Parathyroid adenoma (tissue), 2 donors: ENCODE measurements around the gene KLF3.
"Not testable (repeated sequence)": the region's sequence is repeated elsewhere in the genome, so short reads cannot be mapped to it uniquely, and the experiment has no call there.

Experiments
- H2AFZ ChIP-seq: fragments of 300-600 bp; sonication (generic); one replicate; pipeline ENCODE4 v1.7.0; 2017; ENCODE audit warnings: antibody characterized with exemption, mild to moderate bottlenecking
- H3K27ac ChIP-seq: fragments of 300-600 bp; sonication (generic); one replicate; pipeline ENCODE4 v1.7.0; 2017
- H3K27me3 ChIP-seq: fragments of 300-600 bp; sonication (generic); one replicate; pipeline ENCODE4 v1.7.0; 2017; ENCODE audit warnings: low read length; ENCODE audit not compliant: control insufficient read depth, insufficient read depth
- H3K36me3 ChIP-seq: fragments of 300-600 bp; sonication (generic); one replicate; pipeline ENCODE4 v1.7.0; 2017; ENCODE audit warnings: low read length; ENCODE audit not compliant: control insufficient read depth, insufficient read depth
- H3K4me1 ChIP-seq: fragments of 300-600 bp; sonication (generic); one replicate; pipeline ENCODE4 v1.7.0; 2017; ENCODE audit warnings: control low read depth
- H3K4me2 ChIP-seq: fragments of 300-600 bp; sonication (generic); one replicate; pipeline ENCODE4 v1.7.0; 2017; ENCODE audit warnings: low read length
- H3K4me3 ChIP-seq: fragments of 300-600 bp; sonication (generic); one replicate; pipeline ENCODE4 v1.7.0; 2017; ENCODE audit warnings: low read depth, low read length
- H3K79me2 ChIP-seq: fragments of 300-600 bp; sonication (generic); one replicate; pipeline ENCODE4 v1.7.0; 2017; ENCODE audit warnings: control low read depth
- H3K9ac ChIP-seq: fragments of 300-600 bp; sonication (generic); one replicate; pipeline ENCODE4 v1.7.0; 2017; ENCODE audit warnings: mild to moderate bottlenecking
- H3K9me3 ChIP-seq: fragments of 300-600 bp; sonication (generic); one replicate; pipeline ENCODE4 v1.7.0; 2017; ENCODE audit warnings: low read length; ENCODE audit not compliant: control insufficient read depth
- TF ChIP-seq, protein P1 (sequence below): fragments of 300-600 bp; sonication (generic); IDR thresholded peaks from one replicate; pipeline ENCODE4 v1.7.0; 2017; ENCODE audit warnings: antibody characterized with exemption, mild to moderate bottlenecking
- donor health status: primary hyperparathyroidism.

KLF3 gene

DNA sequence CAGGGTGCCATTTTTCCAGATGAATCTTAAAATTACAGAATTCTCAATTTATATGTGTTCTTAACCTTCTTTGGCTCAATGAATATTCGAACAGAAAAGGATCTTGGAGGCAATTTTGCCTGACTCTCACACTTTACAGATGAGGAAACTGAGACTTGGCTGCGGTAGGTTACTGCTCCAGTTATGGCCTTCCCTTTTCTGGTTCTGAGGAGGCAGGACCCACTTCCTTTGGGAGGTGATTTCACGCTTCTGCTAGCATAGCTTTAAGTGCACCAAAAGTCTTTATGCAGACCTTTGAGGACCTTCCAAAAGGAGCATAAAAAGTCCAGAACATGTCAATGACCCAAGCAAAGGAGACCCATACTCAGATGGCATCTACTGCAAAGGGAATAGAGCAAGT, 44.7 kb upstream of the KLF3 start:
- no peak overlapping the region for H3K4me3 ChIP-seq
- TF ChIP-seq, protein P1, sequence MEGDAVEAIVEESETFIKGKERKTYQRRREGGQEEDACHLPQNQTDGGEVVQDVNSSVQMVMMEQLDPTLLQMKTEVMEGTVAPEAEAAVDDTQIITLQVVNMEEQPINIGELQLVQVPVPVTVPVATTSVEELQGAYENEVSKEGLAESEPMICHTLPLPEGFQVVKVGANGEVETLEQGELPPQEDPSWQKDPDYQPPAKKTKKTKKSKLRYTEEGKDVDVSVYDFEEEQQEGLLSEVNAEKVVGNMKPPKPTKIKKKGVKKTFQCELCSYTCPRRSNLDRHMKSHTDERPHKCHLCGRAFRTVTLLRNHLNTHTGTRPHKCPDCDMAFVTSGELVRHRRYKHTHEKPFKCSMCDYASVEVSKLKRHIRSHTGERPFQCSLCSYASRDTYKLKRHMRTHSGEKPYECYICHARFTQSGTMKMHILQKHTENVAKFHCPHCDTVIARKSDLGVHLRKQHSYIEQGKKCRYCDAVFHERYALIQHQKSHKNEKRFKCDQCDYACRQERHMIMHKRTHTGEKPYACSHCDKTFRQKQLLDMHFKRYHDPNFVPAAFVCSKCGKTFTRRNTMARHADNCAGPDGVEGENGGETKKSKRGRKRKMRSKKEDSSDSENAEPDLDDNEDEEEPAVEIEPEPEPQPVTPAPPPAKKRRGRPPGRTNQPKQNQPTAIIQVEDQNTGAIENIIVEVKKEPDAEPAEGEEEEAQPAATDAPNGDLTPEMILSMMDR: no peak
- no peaks in the 10 kb centered on the region for H3K27me3 ChIP-seq
- no peak overlapping the region for H3K4me2 ChIP-seq
- no peaks in the 10 kb centered on the region for H3K36me3 ChIP-seq
- H3K27ac ChIP-seq: no peak overlapping the region
- no peaks in the 10 kb centered on the region for H3K9me3 ChIP-seq
- no peak overlapping the region for H3K9ac ChIP-seq
- no peaks in the 10 kb centered on the region for H3K79me2 ChIP-seq
- H3K4me1 ChIP-seq: peaks cover 3% of the 10 kb centered on the region
- H2AFZ ChIP-seq: no peak overlapping the region

DNA sequence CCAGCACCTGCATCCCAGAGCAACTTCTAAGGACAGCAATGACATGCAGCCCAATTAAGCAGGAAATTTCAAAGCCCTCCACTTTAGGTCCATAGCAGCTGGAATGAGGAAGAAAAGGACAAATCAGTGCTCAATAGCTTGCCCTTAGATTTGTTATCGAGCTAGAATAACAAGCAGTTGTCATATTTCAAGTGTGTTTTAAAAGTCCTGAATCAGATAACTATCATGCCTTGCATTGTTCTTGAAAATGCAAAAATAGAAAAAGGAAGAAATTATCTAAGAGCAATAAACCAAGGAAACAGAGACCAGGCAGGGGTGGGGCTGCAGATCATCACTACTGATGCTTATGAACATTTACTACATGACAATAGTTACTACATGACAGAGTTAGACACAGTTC, 43.9 kb upstream of the KLF3 start:
- TF ChIP-seq, protein P1: no peak
- no peak overlapping the region for H3K27ac ChIP-seq
- no peaks in the 10 kb centered on the region for H3K27me3 ChIP-seq
- H3K36me3 ChIP-seq: no peaks in the 10 kb centered on the region
- peaks cover 3% of the 10 kb centered on the region for H3K4me1 ChIP-seq
- no peak overlapping the region for H3K4me3 ChIP-seq
- no peaks in the 10 kb centered on the region for H3K79me2 ChIP-seq
- H3K9ac ChIP-seq: no peak overlapping the region
- no peaks in the 10 kb centered on the region for H3K9me3 ChIP-seq
- no peak overlapping the region for H3K4me2 ChIP-seq
- H2AFZ ChIP-seq: no peak overlapping the region

DNA sequence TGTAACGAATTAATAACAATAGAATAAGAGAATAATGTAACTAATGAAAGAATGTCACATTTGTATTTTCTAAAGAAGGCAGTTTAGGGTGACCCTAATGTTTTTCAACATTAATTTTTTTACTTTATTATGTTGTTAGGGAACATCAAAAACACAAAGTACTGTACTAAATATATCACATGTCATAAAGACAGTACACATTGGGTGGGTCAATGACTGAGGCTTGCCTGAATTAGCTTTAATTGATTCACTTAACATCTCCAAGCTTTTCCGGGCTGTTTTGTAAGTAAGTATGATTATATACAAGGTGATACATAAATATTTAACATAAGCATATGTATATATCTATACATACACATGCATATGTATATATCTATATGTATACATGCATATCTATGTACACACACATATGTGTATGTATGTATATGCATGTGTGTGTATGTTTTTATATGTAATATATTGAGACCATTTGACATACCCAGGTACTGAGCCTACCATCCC, 43.4 kb upstream of the KLF3 start:
- Histone ChIP-seq H3K27ac (no peak overlapping the region), H3K9ac (no peak overlapping the region)

DNA sequence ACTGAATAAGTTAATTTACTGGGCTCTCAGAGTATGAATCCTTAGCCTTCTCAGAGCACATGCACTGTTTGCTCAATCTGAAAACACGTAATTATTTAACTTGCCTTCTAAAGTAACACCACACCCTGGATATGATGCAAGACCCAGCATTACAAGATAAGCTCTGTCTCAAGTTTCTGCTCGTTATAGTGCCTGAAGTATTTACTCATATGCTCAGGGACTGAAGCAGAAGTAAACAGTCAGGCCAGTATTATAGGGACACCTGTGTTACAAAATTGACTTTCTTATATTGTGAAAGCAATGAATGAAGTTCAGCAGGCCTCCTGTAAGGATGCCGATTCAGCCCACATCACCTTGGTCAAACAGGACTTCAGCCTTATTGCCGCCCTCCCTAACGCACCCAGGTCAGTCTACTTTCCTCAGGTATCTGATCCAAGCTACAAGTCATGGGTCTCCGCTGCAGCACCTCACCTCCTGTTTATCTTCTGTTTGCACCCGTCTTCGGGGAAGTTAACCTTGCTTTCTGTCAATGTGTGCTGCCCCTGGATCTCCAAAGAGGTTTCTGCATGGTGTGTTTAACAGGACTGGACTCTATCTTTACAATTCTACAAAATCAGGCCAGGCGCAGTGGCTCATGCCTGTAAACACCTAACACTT, 42.8 kb upstream of the KLF3 start:
- Histone ChIP-seq H3K79me2 (no peaks in the 10 kb centered on the region), H3K4me2 (no peak overlapping the region), H2AFZ (peak overlapping the region; percentile 53), H3K27ac (peak overlapping the region; percentile 19), H3K36me3 (no peaks in the 10 kb centered on the region), H3K27me3 (no peaks in the 10 kb centered on the region), H3K9me3 (no peaks in the 10 kb centered on the region), H3K4me3 (no peak overlapping the region), H3K4me1 (peaks cover 3% of the 10 kb centered on the region), H3K9ac (no peak overlapping the region)
- TF ChIP-seq, protein P1: no peak

More for the DNA sequence above, 43.4 kb upstream of the KLF3 start:
- TF ChIP-seq, protein P1: no peak
- H3K9me3 ChIP-seq: no peaks in the 10 kb centered on the region
- peaks cover 3% of the 10 kb centered on the region for H3K4me1 ChIP-seq
- no peak overlapping the region for H3K4me3 ChIP-seq
- no peaks in the 10 kb centered on the region for H3K27me3 ChIP-seq
- no peak overlapping the region for H2AFZ ChIP-seq
- no peak overlapping the region for H3K4me2 ChIP-seq
- H3K79me2 ChIP-seq: no peaks in the 10 kb centered on the region
- no peaks in the 10 kb centered on the region for H3K36me3 ChIP-seq

DNA sequence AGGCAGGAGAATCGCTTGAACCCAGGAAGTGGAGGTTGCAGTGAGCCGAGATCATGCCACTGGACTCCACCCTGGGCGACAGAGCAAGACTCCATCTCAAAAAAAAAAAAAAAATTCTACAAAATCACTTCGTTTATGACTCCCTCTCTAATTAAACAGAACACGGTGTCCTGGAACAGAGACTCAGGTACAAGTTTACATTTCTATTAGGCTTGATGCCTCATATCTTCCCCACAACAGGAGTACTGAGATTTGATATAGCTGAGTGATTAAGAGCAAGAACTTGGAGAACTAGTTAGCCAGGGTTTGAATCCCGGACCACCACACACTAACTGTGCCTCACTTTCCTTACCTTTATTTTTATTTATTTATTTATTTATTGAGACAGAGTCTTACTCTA, 42.2 kb upstream of the KLF3 start:
- H3K27ac ChIP-seq: no peak overlapping the region
- no peak overlapping the region for H3K9ac ChIP-seq

DNA sequence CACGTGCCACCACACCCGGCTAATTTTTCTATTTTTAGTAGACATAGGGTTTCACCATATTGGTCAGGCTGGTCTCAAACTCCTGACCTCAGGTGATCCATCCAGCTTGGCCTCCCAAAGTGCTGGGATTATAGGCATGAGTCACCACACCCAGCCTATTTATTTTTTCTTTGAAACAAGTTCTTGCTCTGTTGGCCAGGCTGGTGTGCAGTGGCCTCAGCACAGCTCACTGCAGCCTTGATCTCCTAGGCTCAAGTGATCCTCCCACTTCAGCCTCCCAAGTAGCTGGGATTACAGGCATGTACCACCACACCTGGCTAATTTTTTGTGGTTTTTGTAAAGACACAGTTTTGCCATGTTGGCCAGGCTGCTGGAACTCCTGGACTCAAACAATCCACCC, 41.7 kb upstream of the KLF3 start:
- H3K79me2 ChIP-seq, H3K36me3 ChIP-seq, H3K27me3 ChIP-seq, H3K9me3 ChIP-seq, H3K27ac ChIP-seq, H3K4me2 ChIP-seq, H2AFZ ChIP-seq, H3K9ac ChIP-seq, H3K4me3 ChIP-seq, H3K4me1 ChIP-seq: not testable (repeated sequence)

More for the DNA sequence above, 42.2 kb upstream of the KLF3 start:
- TF ChIP-seq, protein P1: no peak
- Histone ChIP-seq H3K79me2 (no peaks in the 10 kb centered on the region), H3K4me2 (no peak overlapping the region), H3K27me3 (no peaks in the 10 kb centered on the region), H3K4me1 (peaks cover 3% of the 10 kb centered on the region), H2AFZ (no peak overlapping the region), H3K36me3 (no peaks in the 10 kb centered on the region), H3K9me3 (no peaks in the 10 kb centered on the region), H3K4me3 (no peak overlapping the region)
